ENCODE measurements around the gene FHIP1B.

Gene FHIP1B

GRCh38 chr11:6238902-6239301, 4.5 kb upstream of the FHIP1B start, which contains the start of gene CNGA4:
Gene CNGA4, plus strand, starts transcription at chr11:6239089. Its CDS starts 118 bp downstream, at chr11:6239207.
- no peak for DNase-seq

GRCh38 chr11:6237761-6238302, 3.4 kb upstream of the FHIP1B start:
- no peak for DNase-seq

- no peak for DNase-seq
These were observed 2.8 kb upstream of the FHIP1B start for GRCh38 chr11:6237266-6237665.

- no peak for DNase-seq
These were observed 451 bp downstream of the FHIP1B start for GRCh38 chr11:6233984-6234386.

- no peak for DNase-seq
These were observed 1.5 kb downstream of the FHIP1B start for GRCh38 chr11:6232899-6233298.

GRCh38 chr11:6229911-6230310, 4.5 kb downstream of the FHIP1B start:
- DNase-seq = no peak

- DNase-seq = no peak
These were observed 5.9 kb downstream of the FHIP1B start for GRCh38 chr11:6228520-6228919.

- DNase-seq = no peak
These were observed 8.5 kb downstream of the FHIP1B start for GRCh38 chr11:6225896-6226295.

- no peak for DNase-seq
These were observed 9.4 kb downstream of the FHIP1B start for GRCh38 chr11:6225024-6225423.

- DNase-seq = no peak
These were observed 10.0 kb downstream of the FHIP1B start for GRCh38 chr11:6224421-6224820.

GRCh38 chr11:6223854-6224253, 10.6 kb downstream of the FHIP1B start:
- DNase-seq = no peak

- DNase-seq = no peak
These were observed 15.1 kb downstream of the FHIP1B start for GRCh38 chr11:6219359-6219758.

- no peak for DNase-seq
These were observed 16.7 kb downstream of the FHIP1B start for GRCh38 chr11:6217722-6218121.

- DNase-seq = no peak
These were observed 17.9 kb downstream of the FHIP1B start for GRCh38 chr11:6216501-6216900.

- DNase-seq = no peak
These were observed 19.9 kb downstream of the FHIP1B start for GRCh38 chr11:6214530-6214929.

- DNase-seq = no peak
These were observed 24.0 kb downstream of the FHIP1B start for GRCh38 chr11:6210274-6210955.

GRCh38 chr11:6209801-6210200, 24.6 kb downstream of the FHIP1B start:
- no peak for DNase-seq

- DNase-seq = no peak
These were observed 27.8 kb downstream of the FHIP1B start for GRCh38 chr11:6206456-6207180.

- no peak for DNase-seq
These were observed 29.1 kb downstream of the FHIP1B start, which contains the start of gene C11orf42 for GRCh38 chr11:6205366-6205765. Gene C11orf42, plus strand, starts transcription at chr11:6205557. Its CDS starts 59 bp downstream, at chr11:6205616.

GRCh38 chr11:6204706-6205105, 29.7 kb downstream of the FHIP1B start:
- no peak for DNase-seq

GRCh38 chr11:6203327-6203726, 31.1 kb downstream of the FHIP1B start:
- no peak for DNase-seq

- DNase-seq = no peak
These were observed 32.4 kb downstream of the FHIP1B start for GRCh38 chr11:6202041-6202440.

GRCh38 chr11:6201481-6201880, 33.0 kb downstream of the FHIP1B start:
- DNase-seq = no peak

- no peak for DNase-seq
These were observed 33.5 kb downstream of the FHIP1B start for GRCh38 chr11:6200975-6201374.

Data from NCI-H2171 (cell line).